H1 (cell line): ENCODE data around the gene ZNF516. TPM values are rescaled to one million over a fixed set of nuclear protein-coding genes. Genes with fewer than 3 reads are reported as not detected.

Experiments
- CTCF ChIA-PET: fragments of 300-600 bp; sonication (Branson Sonifier 250); formaldehyde crosslinking; loops from one replicate; lab custom pipeline; 2021; ENCODE audit not compliant: partially characterized antibody; lab: Charles Lee
- POLR2A ChIA-PET: fragments of 300-600 bp; sonication (Branson Sonifier 250); formaldehyde crosslinking; loops from one replicate; lab custom pipeline; 2021; ENCODE audit warnings: inconsistent platforms; ENCODE audit not compliant: partially characterized antibody; lab: Charles Lee
- DNase-seq, 2 experiments: peaks; one replicate each; pipeline versions ENCODE4 v3.0.0 to v3.0.0-alpha.2; 2010 to 2022; ENCODE audit warnings: low spot score in 2 of 2, low read depth in 1 of 2, mixed read lengths in 1 of 2
- FAIRE-seq: peaks from 2 replicates; lab custom pipeline; 2011; peaks lifted over from hg19 to GRCh38; lab: Jason Lieb, UNC
- H2AFZ ChIP-seq: 2 replicates; pipeline ENCODE4 v1.8.1; 2012; ENCODE audit warnings: low read length, inconsistent platforms
- H2AK5ac ChIP-seq: 2 replicates; pipeline ENCODE4 v1.6.1; 2013; ENCODE audit warnings: low read depth, low read length
- H2BK120ac ChIP-seq: replicated peaks from 2 replicates; pipeline ENCODE3; 2013; ENCODE audit warnings: low read depth, low read length, inconsistent platforms
- H2BK12ac ChIP-seq: 2 replicates; pipeline ENCODE4 v1.6.1; 2013; ENCODE audit warnings: low read depth, low read length
- H2BK15ac ChIP-seq: 2 replicates; pipeline ENCODE4 v1.6.1; 2013; ENCODE audit warnings: low read length
- H2BK20ac ChIP-seq: 2 replicates; pipeline ENCODE4 v1.6.1; 2013; ENCODE audit warnings: low read length
- H2BK5ac ChIP-seq: 2 replicates; pipeline ENCODE4 v1.6.1; 2013; ENCODE audit warnings: low read depth, low read length
- H3K14ac ChIP-seq: 2 replicates; pipeline ENCODE4 v1.6.1; 2013; ENCODE audit warnings: inconsistent platforms; ENCODE audit not compliant: insufficient read length
- H3K18ac ChIP-seq: 2 replicates; pipeline ENCODE4 v1.6.1; 2013; ENCODE audit warnings: low read length; ENCODE audit errors: extremely low read depth
- H3K23ac ChIP-seq: 2 replicates; pipeline ENCODE4 v1.6.1; 2013; ENCODE audit warnings: inconsistent platforms; ENCODE audit not compliant: insufficient read length
- H3K23me2 ChIP-seq: 2 replicates; pipeline ENCODE4 v1.6.1; 2013; ENCODE audit warnings: low read depth, low read length
- H3K27ac ChIP-seq: 2 replicates; pipeline ENCODE4 v1.6.1; 2011; ENCODE audit warnings: low read depth, low read length, inconsistent platforms
- H3K27me3 ChIP-seq, 4 experiments: replicated peaks in 1 of 4; 1 replicate in 1 of 4; 2 replicates in 3 of 4; pipeline versions ENCODE4 v1.6.1 to v1.8.1; 2011 to 2013; ENCODE audit warnings: low read length in 3 of 4, mild to moderate bottlenecking in 3 of 4, inconsistent platforms in 2 of 4, mixed read lengths in 2 of 4, moderate library complexity in 1 of 4; ENCODE audit not compliant: control insufficient read depth in 3 of 4, insufficient read depth in 3 of 4; ENCODE audit errors: extremely low read depth in 1 of 4
- H3K36me3 ChIP-seq, 4 experiments: 2 replicates each; pipeline versions ENCODE4 v1.6.1 to v1.8.1; 2011 to 2013; ENCODE audit warnings: mild to moderate bottlenecking in 4 of 4, low read length in 3 of 4, moderate library complexity in 2 of 4, control low read depth in 1 of 4, inconsistent platforms in 1 of 4; ENCODE audit not compliant: insufficient read depth in 4 of 4, control insufficient read depth in 2 of 4
- H3K4ac ChIP-seq: replicated peaks from 2 replicates; pipeline ENCODE3; 2013; ENCODE audit warnings: low read length, low read depth, mixed read lengths, inconsistent platforms; ENCODE audit not compliant: insufficient read length
- H3K4me1 ChIP-seq, 4 experiments: replicated peaks in 1 of 4; 1 replicate in 1 of 4; 2 replicates in 3 of 4; pipeline versions ENCODE4 v1.6.1 to v1.8.1; 2011 to 2013; ENCODE audit warnings: low read length in 3 of 4, inconsistent platforms in 2 of 4, mixed read lengths in 1 of 4; ENCODE audit not compliant: insufficient read depth in 4 of 4, control insufficient read depth in 3 of 4
- H3K4me2 ChIP-seq, 2 experiments: 2 replicates each; pipeline versions ENCODE4 v1.6.1 to v1.8.1; 2011 to 2013; ENCODE audit warnings: low read depth in 2 of 2, low read length in 2 of 2, control low read depth in 1 of 2, inconsistent platforms in 1 of 2, mild to moderate bottlenecking in 1 of 2; ENCODE audit not compliant: insufficient read depth in 1 of 2
- H3K4me3 ChIP-seq, 4 experiments: fragments of 200-600, 300-600 bp in 1 of 4; sonication (generic), shearing (Covaris generic), sonication (Bioruptor Twin) in 1 of 4; 2 replicates each; pipeline versions ENCODE4 v1.5.1 to v1.8.1; 2011 to 2016; ENCODE audit warnings: low read length in 4 of 4, low read depth in 3 of 4, control low read depth in 2 of 4, inconsistent platforms in 2 of 4, mild to moderate bottlenecking in 2 of 4, mixed read lengths in 1 of 4, moderate library complexity in 1 of 4; ENCODE audit not compliant: insufficient read depth in 2 of 4; ENCODE audit errors: extremely low read depth in 1 of 4
- H3K56ac ChIP-seq: replicated peaks from 2 replicates; pipeline ENCODE3; 2013; ENCODE audit warnings: low read depth, mild to moderate bottlenecking, mixed read lengths, low read length, inconsistent platforms; ENCODE audit not compliant: insufficient read length
- H3K79me1 ChIP-seq: 2 replicates; pipeline ENCODE4 v1.6.1; 2013; ENCODE audit warnings: low read depth, low read length, control low read depth
- H3K79me2 ChIP-seq, 2 experiments: 2 replicates each; pipeline versions ENCODE4 v1.6.1 to v1.8.1; 2012 to 2013; ENCODE audit warnings: low read length in 2 of 2, mild to moderate bottlenecking in 2 of 2, inconsistent platforms in 1 of 2; ENCODE audit not compliant: insufficient read depth in 2 of 2, control insufficient read depth in 1 of 2
- H3K9ac ChIP-seq, 4 experiments: replicated peaks in 1 of 4; 1 replicate in 1 of 4; 2 replicates in 3 of 4; pipeline versions ENCODE4 v1.6.1 to v1.8.1; 2011 to 2013; ENCODE audit warnings: low read depth in 3 of 4, low read length in 3 of 4, control low read depth in 2 of 4, mild to moderate bottlenecking in 2 of 4, moderate library complexity in 2 of 4, inconsistent platforms in 1 of 4; ENCODE audit errors: extremely low read depth in 1 of 4
- H3K9me3 ChIP-seq, 2 experiments: 2 replicates each; pipeline versions ENCODE4 v1.6.1 to v1.8.1; 2012 to 2013; ENCODE audit warnings: mild to moderate bottlenecking in 2 of 2, moderate library complexity in 2 of 2, control low read depth in 1 of 2, inconsistent platforms in 1 of 2, low read depth in 1 of 2, low read length in 1 of 2, mixed read lengths in 1 of 2; ENCODE audit not compliant: insufficient read depth in 2 of 2
- H4K20me1 ChIP-seq, 2 experiments: replicated peaks in 1 of 2; 2 replicates each; pipeline versions ENCODE3 to v1.8.1; 2011 to 2013; ENCODE audit warnings: inconsistent platforms in 2 of 2, low read length in 2 of 2, mild to moderate bottlenecking in 1 of 2; ENCODE audit not compliant: insufficient read depth in 2 of 2, control insufficient read depth in 1 of 2
- H4K5ac ChIP-seq: 2 replicates; pipeline ENCODE4 v1.6.1; 2013; ENCODE audit warnings: low read length, low read depth, mixed read lengths, inconsistent platforms; ENCODE audit not compliant: insufficient read length
- H4K8ac ChIP-seq: 2 replicates; pipeline ENCODE4 v1.8.0; 2013; ENCODE audit warnings: mild to moderate bottlenecking, moderate library complexity, low read length, inconsistent platforms; ENCODE audit not compliant: insufficient read depth; ENCODE audit errors: extremely low read depth
- H4K91ac ChIP-seq: replicated peaks from 2 replicates; pipeline ENCODE3; 2013; ENCODE audit warnings: low read length, mixed read lengths, inconsistent platforms; ENCODE audit not compliant: insufficient read length
- HDAC2 ChIP-seq, 2 experiments: fragments of 300-600 bp in 1 of 2; sonication (generic) in 1 of 2; IDR thresholded peaks; 2 replicates each; pipeline ENCODE4 v1.6.1; 2011 to 2012; ENCODE audit warnings: low read depth in 2 of 2, low read length in 2 of 2, mild to moderate bottlenecking in 2 of 2, moderate library complexity in 2 of 2, borderline replicate concordance in 1 of 2, inconsistent platforms in 1 of 2
- SIX5 ChIP-seq: IDR thresholded peaks from 2 replicates; pipeline ENCODE4 v1.6.1; 2011; ENCODE audit warnings: mild to moderate bottlenecking, low read depth, low read length
- WGBS, 2 experiments: shearing (Covaris generic) in 1 of 2; methylation state at CpG; one replicate each; pipeline versions ENCODE4 v1.1.6 to v1.1.7; 2013 to 2015; ENCODE audit warnings: low lambda C conversion rate in 2 of 2, mixed read lengths in 2 of 2, inconsistent platforms in 1 of 2, low coverage in 1 of 2, missing lambda C conversion rate in 1 of 2; ENCODE audit not compliant: insufficient replicate concordance in 2 of 2, insufficient coverage in 1 of 2, insufficient read length in 1 of 2; ENCODE audit errors: extremely low coverage in 1 of 2, missing lambda C conversion rate in 1 of 2; 5-methylcytosine and 5-hydroxymethylcytosine counted together
- polyA plus RNA-seq, 7 experiments: library from polyadenylated mRNA; depleted of rRNA in 3 of 7; stranded (reverse) in 5 of 7; unstranded in 2 of 7; fragments of >200 nt in 5 of 7; fragments of 200-250 nt in 2 of 7; gene quantifications; 1 replicate in 5 of 7; 2 replicates in 1 of 7; 4 replicates in 1 of 7; pipeline versions ENCODE4 v1.2.1 to v1.2.3, GENCODE V29; 2011 to 2013; ENCODE audit warnings: missing spikeins in 2 of 7, mixed read lengths in 2 of 7
- total RNA-seq: library from RNA; stranded (reverse); fragmentation: NEBNext Ultra II Directional; extraction: Animal tissue kit (Norgen Biotek cat#: 25700); gene quantifications from 2 replicates; pipeline ENCODE4 v1.2.1, GENCODE V29; 2021

The ZNF516 gene
- total and polyA plus RNA-seq, 2 of the 8 experiments (the other 6 are each of a cell fraction or from before 2014, with no cell fraction given), result 7.3 to 17.0 TPM

DNA sequence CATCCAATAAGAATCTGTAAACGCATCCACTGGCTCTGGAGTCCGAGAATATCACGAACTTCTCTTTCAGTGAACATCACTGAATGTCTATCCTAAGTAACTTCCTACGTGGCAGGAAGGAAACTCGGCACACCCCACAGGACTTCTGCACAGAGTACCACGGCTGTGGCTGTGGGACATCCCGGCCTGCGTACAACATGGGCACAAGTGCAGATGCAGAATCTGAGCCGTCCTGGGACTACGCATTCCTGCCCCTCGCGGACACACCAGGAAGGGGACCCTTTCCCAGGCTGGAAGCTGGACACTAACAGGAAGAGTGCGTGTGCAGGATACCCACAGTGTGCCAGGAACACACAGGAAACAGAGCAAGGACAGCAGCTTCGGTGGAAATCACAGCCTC lies 60.6 kb downstream of the ZNF516 start:
- H3K14ac ChIP-seq, result no peak overlapping the region
- no peak overlapping the region for H3K56ac ChIP-seq
- peak overlapping the region; percentile 40; the same call in 1 of the 2 replicates for H4K8ac ChIP-seq
- FAIRE-seq (no peak), DNase-seq (no peak)
- H3K27me3 ChIP-seq, result no peaks in the 10 kb centered on the region
- no peak overlapping the region for H3K4ac ChIP-seq
- H2BK5ac ChIP-seq, result no peak overlapping the region
- H4K20me1 ChIP-seq, result peaks cover 3 to 22% of the 10 kb centered on the region in 2 experiments
- H3K4me2 ChIP-seq, result no peak overlapping the region
- no peak overlapping the region for H3K4me3 ChIP-seq
- peaks cover 0 to 4% (median 0%) of the 10 kb centered on the region in 4 experiments; a peak in 1 of 7 replicates for H3K4me1 ChIP-seq
- H4K5ac ChIP-seq, result no peak overlapping the region
- H2BK120ac ChIP-seq, result no peak overlapping the region
- H3K23ac ChIP-seq, result no peak overlapping the region
- no peaks in the 10 kb centered on the region for H3K9me3 ChIP-seq
- no peak overlapping the region for H4K91ac ChIP-seq
- H2BK20ac ChIP-seq, result no peak overlapping the region
- H2AK5ac ChIP-seq, result no peak overlapping the region
- ChIA-PET POLR2A (no interaction called here), CTCF (interaction anchor here (1.0 to 1.4 kb wide), 2 partner anchors 9 to 284 kb away, joined by 3 to 5 read pairs; no protein-coding TSS in a partner anchor)
- H2BK15ac ChIP-seq, result no peak overlapping the region
- peaks cover 15% of the 10 kb centered on the region for H3K79me1 ChIP-seq
- H3K23me2 ChIP-seq, result no peaks in the 10 kb centered on the region
- H3K18ac ChIP-seq, result no peak overlapping the region
- H3K27ac ChIP-seq, result no peak overlapping the region
- no peak overlapping the region for H3K9ac ChIP-seq
- H3K79me2 ChIP-seq, result peaks cover 0 to 28% of the 10 kb centered on the region in 2 experiments; a peak in 2 of 4 replicates
- H3K36me3 ChIP-seq, result no peaks in the 10 kb centered on the region
- H2BK12ac ChIP-seq, result no peak overlapping the region
- no peak overlapping the region for H2AFZ ChIP-seq
- 93% methylated on average over 14 of the region's 14 CpGs; no CpG with 5 or more reads in 1 of the 2 experiments for WGBS, 2 experiments
- TF ChIP-seq HDAC2 (IDR thresholded peaks at IDR 0.05; ENCODE audit: borderline replicate concordance in 1 of 2, low read depth in 2 of 2, low read length in 2 of 2), result no peak
- TF ChIP-seq SIX5, result no peak
